Measurements from ENCODE around the gene WDTC1. TPM values are rescaled to one million over a fixed set of nuclear protein-coding genes. Genes with fewer than 3 reads are reported as not detected.

WDTC1 gene
- polyA plus RNA-seq, 6 donors from 2014 or later: 2.0 to 11.2 (median 8.2) TPM

GRCh38 chr1:27299385-27300271, 65.2 kb downstream of the WDTC1 start:
- Mint-ChIP-seq H3K27ac (peak overlapping the region in 2 of 6 donors; percentile 78 to 87), H3K9me3 (no peaks in the 10 kb centered on the region), H3K4me1 (peaks cover 9 to 13% (median 12%) of the 10 kb centered on the region in 3 donors), H3K4me3 (no peak overlapping the region), H3K36me3 (peaks cover 11 to 17% of the 10 kb centered on the region in 2 donors), H3K27me3 (no peaks in the 10 kb centered on the region)
- DNase-seq (no peak), ATAC-seq (ENCODE audit: low read depth in 2 of 2) (no peak)

- peak overlapping the region in 1 of 6 donors; percentile 65 for H3K27ac Mint-ChIP-seq
- ATAC-seq (ENCODE audit: low read depth in 2 of 2): peak; percentile 90
- peaks cover 11 to 17% of the 10 kb centered on the region in 2 donors for H3K36me3 Mint-ChIP-seq
Measured at GRCh38 chr1:27300341-27301051, 66.1 kb downstream of the WDTC1 start.

GRCh38 chr1:27301052-27301422, 66.6 kb downstream of the WDTC1 start:
- Mint-ChIP-seq H3K4me1 (peaks cover 9 to 13% (median 12%) of the 10 kb centered on the region in 3 donors), H3K27me3 (no peaks in the 10 kb centered on the region), H3K9me3 (no peaks in the 10 kb centered on the region), H3K4me3 (no peak overlapping the region), H3K27ac (no peak overlapping the region), H3K36me3 (peaks cover 11 to 17% of the 10 kb centered on the region in 2 donors)
- no peak for DNase-seq
- no peak for ATAC-seq (ENCODE audit: low read depth in 2 of 2)

More at GRCh38 chr1:27300341-27301051, 66.1 kb downstream of the WDTC1 start:
- H3K9me3 Mint-ChIP-seq: no peaks in the 10 kb centered on the region
- peaks cover 9 to 13% (median 12%) of the 10 kb centered on the region in 3 donors for H3K4me1 Mint-ChIP-seq
- DNase-seq: peak; percentile 70
- no peak overlapping the region for H3K4me3 Mint-ChIP-seq
- no peaks in the 10 kb centered on the region for H3K27me3 Mint-ChIP-seq

- Mint-ChIP-seq H3K9me3 (no peaks in the 10 kb centered on the region), H3K27me3 (no peaks in the 10 kb centered on the region), H3K36me3 (peaks cover 6 to 17% of the 10 kb centered on the region in 2 donors), H3K4me1 (peaks cover 9 to 13% (median 12%) of the 10 kb centered on the region in 3 donors), H3K4me3 (no peak overlapping the region), H3K27ac (no peak overlapping the region)
- DNase-seq (no peak), ATAC-seq (ENCODE audit: low read depth in 2 of 2) (no peak)
Measured at GRCh38 chr1:27301582-27302199, 67.3 kb downstream of the WDTC1 start.

- DNase-seq: no peak
- ATAC-seq (ENCODE audit: low read depth in 2 of 2): no peak
- no peak overlapping the region for H3K27ac Mint-ChIP-seq
- peaks cover 6 to 17% of the 10 kb centered on the region in 2 donors for H3K36me3 Mint-ChIP-seq
- peaks cover 9 to 13% (median 12%) of the 10 kb centered on the region in 3 donors for H3K4me1 Mint-ChIP-seq
- H3K4me3 Mint-ChIP-seq: no peak overlapping the region
- H3K9me3 Mint-ChIP-seq: no peaks in the 10 kb centered on the region
- no peaks in the 10 kb centered on the region for H3K27me3 Mint-ChIP-seq
Measured at GRCh38 chr1:27302612-27303011, 68.2 kb downstream of the WDTC1 start.

- H3K9me3 Mint-ChIP-seq: no peaks in the 10 kb centered on the region
- H3K4me1 Mint-ChIP-seq: peaks cover 9 to 13% (median 12%) of the 10 kb centered on the region in 3 donors
- H3K4me3 Mint-ChIP-seq: no peak overlapping the region
- peak overlapping the region in 1 of 6 donors; percentile 56 for H3K27ac Mint-ChIP-seq
- no peak for ATAC-seq (ENCODE audit: low read depth in 2 of 2)
- H3K36me3 Mint-ChIP-seq: peaks cover 6 to 11% of the 10 kb centered on the region in 2 donors
- H3K27me3 Mint-ChIP-seq: no peaks in the 10 kb centered on the region
- DNase-seq: no peak
Measured at GRCh38 chr1:27303509-27303908, 69.1 kb downstream of the WDTC1 start.

GRCh38 chr1:27306071-27306470, 71.6 kb downstream of the WDTC1 start:
- no peaks in the 10 kb centered on the region for H3K36me3 Mint-ChIP-seq
- H3K27me3 Mint-ChIP-seq: no peaks in the 10 kb centered on the region
- ATAC-seq (ENCODE audit: low read depth in 2 of 2) (no peak), DNase-seq (no peak)
- H3K4me3 Mint-ChIP-seq: no peak overlapping the region
- H3K4me1 Mint-ChIP-seq: peaks cover under 1 to 5% (median 2%) of the 10 kb centered on the region in 3 donors
- H3K27ac Mint-ChIP-seq: no peak overlapping the region
- H3K9me3 Mint-ChIP-seq: no peaks in the 10 kb centered on the region

GRCh38 chr1:27306892-27307761, 72.7 kb downstream of the WDTC1 start:
- peaks cover 0 to under 1% (median 0%) of the 10 kb centered on the region in 3 donors for H3K4me1 Mint-ChIP-seq
- H3K4me3 Mint-ChIP-seq: no peak overlapping the region
- ATAC-seq (ENCODE audit: low read depth in 2 of 2): no peak
- no peak for DNase-seq
- H3K27ac Mint-ChIP-seq: peak overlapping the region in 2 of 6 donors; percentile 29 to 65
- H3K36me3 Mint-ChIP-seq: no peaks in the 10 kb centered on the region
- no peaks in the 10 kb centered on the region for H3K9me3 Mint-ChIP-seq
- H3K27me3 Mint-ChIP-seq: no peaks in the 10 kb centered on the region

- DNase-seq (no peak), ATAC-seq (ENCODE audit: low read depth in 2 of 2) (no peak)
- Mint-ChIP-seq H3K4me3 (no peak overlapping the region), H3K4me1 (no peaks in the 10 kb centered on the region), H3K27ac (no peak overlapping the region), H3K27me3 (no peaks in the 10 kb centered on the region), H3K36me3 (no peaks in the 10 kb centered on the region), H3K9me3 (no peaks in the 10 kb centered on the region)
Measured at GRCh38 chr1:27307874-27308598, 73.6 kb downstream of the WDTC1 start.

GRCh38 chr1:27314169-27314568, 79.7 kb downstream of the WDTC1 start:
- DNase-seq (no peak), ATAC-seq (ENCODE audit: low read depth in 2 of 2) (no peak)
- Mint-ChIP-seq H3K36me3 (no peaks in the 10 kb centered on the region), H3K9me3 (no peaks in the 10 kb centered on the region), H3K27me3 (no peaks in the 10 kb centered on the region), H3K27ac (peak overlapping the region in 1 of 6 donors; percentile 49), H3K4me1 (peaks cover 0 to 4% (median 0%) of the 10 kb centered on the region in 3 donors), H3K4me3 (no peak overlapping the region)

GRCh38 chr1:27314737-27315136, 80.3 kb downstream of the WDTC1 start:
- ATAC-seq (ENCODE audit: low read depth in 2 of 2) (no peak), DNase-seq (no peak)
- peaks cover 0 to 3% (median 2%) of the 10 kb centered on the region in 3 donors for H3K27me3 Mint-ChIP-seq
- H3K4me3 Mint-ChIP-seq: no peak overlapping the region
- no peaks in the 10 kb centered on the region for H3K9me3 Mint-ChIP-seq
- no peaks in the 10 kb centered on the region for H3K36me3 Mint-ChIP-seq
- peak overlapping the region in 1 of 6 donors; percentile 49 for H3K27ac Mint-ChIP-seq
- H3K4me1 Mint-ChIP-seq: peaks cover 0 to 4% (median 0%) of the 10 kb centered on the region in 3 donors

- H3K36me3 Mint-ChIP-seq: no peaks in the 10 kb centered on the region
- DNase-seq (no peak), ATAC-seq (ENCODE audit: low read depth in 2 of 2) (no peak)
- no peaks in the 10 kb centered on the region for H3K9me3 Mint-ChIP-seq
- no peak overlapping the region for H3K27ac Mint-ChIP-seq
- H3K27me3 Mint-ChIP-seq: peaks cover 0 to 15% (median 11%) of the 10 kb centered on the region in 3 donors
- no peak overlapping the region for H3K4me3 Mint-ChIP-seq
- H3K4me1 Mint-ChIP-seq: peaks cover 7 to 10% (median 8%) of the 10 kb centered on the region in 3 donors
Measured at GRCh38 chr1:27316860-27317259, 82.4 kb downstream of the WDTC1 start.
